Prostate gland (tissue), 2 donors: Measurements from ENCODE around the gene COX5A.

ENCODE experiments used
- POLR2A ChIP-seq: fragments of 450-650 bp; IDR thresholded peaks from one replicate; pipeline ENCODE4 v1.6.1; 2016; ENCODE audit warnings: antibody characterized with exemption, mild to moderate bottlenecking
- POLR2AphosphoS5 ChIP-seq: sonication (generic); formaldehyde crosslinking; IDR thresholded peaks from one replicate; pipeline ENCODE4 v1.6.1; 2017; ENCODE audit warnings: antibody characterized with exemption
- TF ChIP-seq, protein P1 (sequence below), 4 experiments: fragments of 200-600 bp in 2 of 4; fragments of 450-650 bp in 2 of 4; sonication (generic) in 2 of 4; IDR thresholded peaks; 1 replicate in 3 of 4; 2 replicates in 1 of 4; pipeline ENCODE4 v1.5.1; 2016 to 2019; ENCODE audit warnings: antibody characterized with exemption in 4 of 4, mild to moderate bottlenecking in 2 of 4, moderate library complexity in 2 of 4

DNA sequence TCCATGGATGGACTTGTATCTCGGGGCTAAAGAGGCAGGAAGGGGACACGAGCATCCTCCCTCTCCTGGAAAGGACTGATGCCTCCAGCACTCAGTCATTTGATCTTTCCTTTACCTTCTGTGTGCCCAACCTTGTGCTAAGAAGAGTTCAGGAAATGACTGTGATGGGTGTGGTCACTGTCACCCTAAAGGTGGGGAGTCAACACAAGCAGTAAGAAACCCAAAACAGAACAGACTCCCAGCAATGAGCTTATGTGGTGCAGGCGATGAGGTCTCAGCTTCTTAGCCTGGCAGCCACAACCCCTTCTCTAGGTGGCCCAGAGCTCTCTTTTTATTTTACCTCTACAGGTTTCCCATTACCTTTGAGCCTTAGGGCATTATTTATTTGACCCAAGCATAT, 44.2 kb downstream of the COX5A start:
- TF ChIP-seq, protein P1, sequence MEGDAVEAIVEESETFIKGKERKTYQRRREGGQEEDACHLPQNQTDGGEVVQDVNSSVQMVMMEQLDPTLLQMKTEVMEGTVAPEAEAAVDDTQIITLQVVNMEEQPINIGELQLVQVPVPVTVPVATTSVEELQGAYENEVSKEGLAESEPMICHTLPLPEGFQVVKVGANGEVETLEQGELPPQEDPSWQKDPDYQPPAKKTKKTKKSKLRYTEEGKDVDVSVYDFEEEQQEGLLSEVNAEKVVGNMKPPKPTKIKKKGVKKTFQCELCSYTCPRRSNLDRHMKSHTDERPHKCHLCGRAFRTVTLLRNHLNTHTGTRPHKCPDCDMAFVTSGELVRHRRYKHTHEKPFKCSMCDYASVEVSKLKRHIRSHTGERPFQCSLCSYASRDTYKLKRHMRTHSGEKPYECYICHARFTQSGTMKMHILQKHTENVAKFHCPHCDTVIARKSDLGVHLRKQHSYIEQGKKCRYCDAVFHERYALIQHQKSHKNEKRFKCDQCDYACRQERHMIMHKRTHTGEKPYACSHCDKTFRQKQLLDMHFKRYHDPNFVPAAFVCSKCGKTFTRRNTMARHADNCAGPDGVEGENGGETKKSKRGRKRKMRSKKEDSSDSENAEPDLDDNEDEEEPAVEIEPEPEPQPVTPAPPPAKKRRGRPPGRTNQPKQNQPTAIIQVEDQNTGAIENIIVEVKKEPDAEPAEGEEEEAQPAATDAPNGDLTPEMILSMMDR (IDR thresholded peaks at IDR 0.05), result no peak
- TF ChIP-seq POLR2A (no peak), POLR2AphosphoS5 (no peak)
